Activated T-helper 1 cell treated with anti-CD3 and anti-CD28 coated beads, Interleukin-2, amount 50 U/mL, for 16 hours (primary cell): ENCODE measurements around the gene TUBB3.
"Not testable (repeated sequence)": the region's sequence is repeated elsewhere in the genome, so short reads cannot be mapped to it uniquely, and the experiment has no call there.

Source experiments
- DNase-seq, 2 donors: peaks; one replicate each; pipeline ENCODE4 v3.0.0-alpha.2; 2020; ENCODE audit warnings: low read depth in 1 of 2, low spot score in 1 of 2

The TUBB3 gene

GRCh38 chr16:89900885-89901284 is 22.3 kb upstream of the TUBB3 start:
- no peak for DNase-seq

GRCh38 chr16:89902980-89903379 is 20.2 kb upstream of the TUBB3 start:
- no peak for DNase-seq

- DNase-seq, result no peak
Observed at GRCh38 chr16:89903908-89904515, 19.1 kb upstream of the TUBB3 start.

- DNase-seq, result no peak
Observed at GRCh38 chr16:89904606-89905510, 18.3 kb upstream of the TUBB3 start.

- no peak for DNase-seq
Observed at GRCh38 chr16:89905511-89906139, 17.5 kb upstream of the TUBB3 start.

GRCh38 chr16:89906140-89907025 is 16.8 kb upstream of the TUBB3 start:
- no peak for DNase-seq

- DNase-seq, result no peak
Observed at GRCh38 chr16:89907055-89907814, 15.9 kb upstream of the TUBB3 start.

GRCh38 chr16:89908236-89908635 is 14.9 kb upstream of the TUBB3 start:
- no peak for DNase-seq

GRCh38 chr16:89909777-89910716 is 13.1 kb upstream of the TUBB3 start:
- peak; percentile 41 to 52 for DNase-seq

- no peak for DNase-seq
Observed at GRCh38 chr16:89910717-89911354, 12.3 kb upstream of the TUBB3 start.

GRCh38 chr16:89911375-89911774 is 11.8 kb upstream of the TUBB3 start:
- DNase-seq, result no peak

GRCh38 chr16:89912143-89912542 is 11.0 kb upstream of the TUBB3 start:
- DNase-seq, result no peak

- DNase-seq, result no peak
Observed at GRCh38 chr16:89912627-89913026, 10.5 kb upstream of the TUBB3 start.

GRCh38 chr16:89913408-89914387 is 9.4 kb upstream of the TUBB3 start:
- DNase-seq, result no peak

- not testable (repeated sequence) for DNase-seq
Observed at GRCh38 chr16:89914642-89915285, 8.4 kb upstream of the TUBB3 start.

GRCh38 chr16:89915303-89916232 is 7.6 kb upstream of the TUBB3 start:
- DNase-seq, result no peak
